Stimulated activated naive B cell treated with anti-CD40 and anti-IgM and Interleukin-4, amounts not matched to agents 10 μg/mL and 1 μg/mL and 100 μg/mL, for 72 hours (primary cell): ENCODE results near the gene THBD.

Experiments
- ATAC-seq, 2 donors: fragments of 150-1000 bp; cut with Tn5 transposase; replicated peaks; 2 replicates each; pipeline ENCODE4 v1.10.0; 2021; ENCODE audit warnings: moderate library complexity in 1 of 2
- DNase-seq: peaks from one replicate; pipeline ENCODE4 v3.0.0; 2021
- H3K27ac Mint-ChIP-seq: one replicate; pipeline ENCODE4 v1.8.0; 2022; ENCODE audit warnings: mild to moderate bottlenecking, mixed read lengths
- H3K27me3 Mint-ChIP-seq, 2 donors: one replicate each; pipeline ENCODE4 v1.8.0; 2022; ENCODE audit warnings: mixed read lengths in 2 of 2
- H3K36me3 Mint-ChIP-seq, 2 donors: one replicate each; pipeline ENCODE4 v1.8.0; 2022; ENCODE audit warnings: mixed read lengths in 2 of 2, mild to moderate bottlenecking in 1 of 2
- H3K4me1 Mint-ChIP-seq, 2 donors: one replicate each; pipeline ENCODE4 v1.8.0; 2022; ENCODE audit warnings: mixed read lengths in 2 of 2, mild to moderate bottlenecking in 1 of 2
- H3K4me3 Mint-ChIP-seq, 2 donors: one replicate each; pipeline ENCODE4 v1.8.0; 2022; ENCODE audit warnings: mild to moderate bottlenecking in 2 of 2, mixed read lengths in 2 of 2, moderate library complexity in 1 of 2
- H3K9me3 Mint-ChIP-seq, 2 donors: one replicate each; pipeline ENCODE4 v1.8.0; 2022; ENCODE audit warnings: mixed read lengths in 2 of 2, mild to moderate bottlenecking in 1 of 2

The THBD gene

DNA sequence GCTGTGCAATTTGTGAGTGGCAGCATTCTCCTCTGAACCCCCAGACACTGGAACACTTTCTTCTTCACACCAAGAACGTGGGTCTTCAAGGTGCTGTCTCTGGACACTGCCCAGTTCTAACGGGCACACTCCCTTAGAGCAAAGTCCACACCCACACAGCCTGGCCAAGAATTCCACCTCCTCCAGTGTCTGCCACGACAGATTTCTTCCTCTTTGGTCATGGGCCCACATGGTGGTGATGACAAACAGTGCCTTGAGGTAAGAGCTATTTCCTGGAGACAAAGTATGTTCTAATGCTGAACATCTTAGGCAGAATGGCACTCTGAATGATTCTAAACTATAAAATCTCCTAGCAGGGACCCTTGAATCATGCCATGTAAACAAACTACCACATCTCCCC, 39.8 kb downstream of the THBD start:
- no peak overlapping the region for H3K27ac Mint-ChIP-seq
- no peak overlapping the region for H3K4me3 Mint-ChIP-seq
- no peaks in the 10 kb centered on the region for H3K36me3 Mint-ChIP-seq
- H3K27me3 Mint-ChIP-seq: no peaks in the 10 kb centered on the region
- ATAC-seq (no peak), DNase-seq (no peak)
- no peaks in the 10 kb centered on the region for H3K9me3 Mint-ChIP-seq
- no peaks in the 10 kb centered on the region for H3K4me1 Mint-ChIP-seq

DNA sequence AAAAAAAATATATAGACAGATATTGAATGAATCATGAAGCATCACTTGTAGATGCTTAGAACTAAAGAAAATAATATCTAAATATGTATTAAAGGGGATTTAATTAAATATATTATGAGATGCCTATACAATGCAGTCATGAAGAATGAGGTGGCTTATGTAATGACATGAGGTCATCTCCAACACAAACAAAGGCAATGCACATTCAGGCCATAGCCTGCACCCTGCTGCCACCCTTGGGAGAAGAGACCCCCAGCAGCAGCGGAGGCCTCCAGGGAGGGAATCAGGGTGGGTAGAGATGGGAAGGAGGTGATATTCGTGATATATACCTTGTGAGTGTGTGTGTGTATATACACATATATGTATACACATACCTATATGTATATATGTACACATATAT, 40.8 kb downstream of the THBD start:
- H3K27ac Mint-ChIP-seq: no peak overlapping the region
- no peaks in the 10 kb centered on the region for H3K4me1 Mint-ChIP-seq
- H3K36me3 Mint-ChIP-seq: no peaks in the 10 kb centered on the region
- no peak overlapping the region for H3K4me3 Mint-ChIP-seq
- DNase-seq (no peak), ATAC-seq (no peak)
- H3K27me3 Mint-ChIP-seq: no peaks in the 10 kb centered on the region
- H3K9me3 Mint-ChIP-seq: no peaks in the 10 kb centered on the region

DNA sequence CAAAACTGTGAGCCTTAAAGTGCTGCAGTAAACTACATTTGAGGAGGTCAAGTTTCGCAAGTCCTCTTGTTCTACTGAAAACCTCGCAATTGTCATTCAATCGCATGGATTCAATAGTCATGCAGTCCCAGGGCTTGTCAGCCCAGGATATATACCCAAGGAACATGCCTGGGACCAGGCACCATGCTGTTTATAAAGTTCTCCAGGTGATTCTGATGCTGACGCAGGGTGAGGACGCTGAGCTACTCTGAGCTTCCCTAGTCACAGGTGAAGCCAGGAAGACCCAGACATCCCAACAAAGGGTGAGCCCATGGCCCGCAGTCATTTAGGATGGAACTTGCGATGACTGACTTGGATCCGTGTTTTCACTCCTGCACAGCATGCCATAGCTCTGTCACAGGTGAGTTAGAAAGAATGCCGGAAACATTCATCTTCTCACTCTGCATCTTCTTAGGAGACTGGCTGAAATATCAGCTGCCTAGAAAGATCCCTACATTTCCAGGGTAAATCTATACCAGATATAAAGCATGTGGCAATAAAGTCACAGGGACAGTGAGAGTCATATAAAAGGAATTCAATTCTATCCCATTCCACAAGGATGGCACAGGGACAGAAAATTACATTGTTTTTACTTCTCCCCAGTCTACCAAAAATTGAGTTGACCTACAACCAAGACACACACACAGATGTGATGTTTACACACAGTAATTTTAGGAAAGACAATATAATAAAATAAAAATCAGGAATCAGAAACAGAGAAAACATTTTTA, 41.4 kb downstream of the THBD start:
- Mint-ChIP-seq H3K36me3 (no peaks in the 10 kb centered on the region), H3K4me3 (no peak overlapping the region), H3K27ac (no peak overlapping the region), H3K4me1 (no peaks in the 10 kb centered on the region), H3K9me3 (no peaks in the 10 kb centered on the region), H3K27me3 (no peaks in the 10 kb centered on the region)
- DNase-seq (no peak), ATAC-seq (no peak)

DNA sequence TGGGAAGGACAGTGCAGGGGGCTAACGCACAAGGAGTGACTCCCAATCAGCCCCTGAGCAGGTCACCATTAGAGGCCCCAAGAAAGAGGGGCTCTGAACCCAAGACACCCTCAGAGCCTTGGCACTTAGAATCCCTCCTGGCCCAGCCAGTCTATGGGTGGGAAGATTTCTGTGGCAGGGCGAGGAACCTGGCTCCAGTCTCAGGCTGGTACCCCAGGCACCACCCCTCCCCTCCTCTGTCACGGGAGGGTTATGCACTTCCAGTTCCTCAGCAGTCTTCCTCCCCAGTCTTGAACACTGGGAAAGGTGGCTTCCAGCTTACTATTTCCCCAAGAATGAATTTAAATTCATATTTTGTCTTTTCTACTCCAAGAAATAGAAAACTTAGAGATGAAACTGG, 42.0 kb downstream of the THBD start:
- no peak overlapping the region for H3K4me3 Mint-ChIP-seq
- no peaks in the 10 kb centered on the region for H3K27me3 Mint-ChIP-seq
- no peaks in the 10 kb centered on the region for H3K4me1 Mint-ChIP-seq
- no peaks in the 10 kb centered on the region for H3K36me3 Mint-ChIP-seq
- H3K27ac Mint-ChIP-seq: no peak overlapping the region
- no peaks in the 10 kb centered on the region for H3K9me3 Mint-ChIP-seq
- no peak for DNase-seq
- ATAC-seq: no peak

DNA sequence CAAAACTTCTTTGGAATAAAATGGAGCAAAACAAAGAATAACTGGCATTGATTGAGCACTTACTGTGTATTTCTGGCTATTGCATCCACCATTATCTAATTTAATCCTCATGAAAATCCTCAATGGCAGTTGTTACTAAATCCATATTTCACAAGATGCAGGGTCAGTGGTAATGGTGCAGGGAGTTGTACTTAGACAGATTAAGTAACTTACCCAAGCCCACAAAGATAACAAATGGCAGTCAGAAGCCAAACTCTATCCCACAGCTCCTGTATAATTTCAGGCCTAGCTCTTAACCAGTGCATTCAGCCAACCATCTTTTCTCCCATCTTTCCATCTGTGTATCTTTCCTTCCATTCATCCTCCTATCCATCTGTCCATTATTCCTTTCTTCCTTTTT, 43.7 kb downstream of the THBD start:
- no peaks in the 10 kb centered on the region for H3K9me3 Mint-ChIP-seq
- DNase-seq (no peak), ATAC-seq (no peak)
- no peaks in the 10 kb centered on the region for H3K4me1 Mint-ChIP-seq
- peaks cover 3 to 5% of the 10 kb centered on the region in 2 donors for H3K27me3 Mint-ChIP-seq
- no peak overlapping the region for H3K4me3 Mint-ChIP-seq
- no peak overlapping the region for H3K27ac Mint-ChIP-seq
- H3K36me3 Mint-ChIP-seq: no peaks in the 10 kb centered on the region

DNA sequence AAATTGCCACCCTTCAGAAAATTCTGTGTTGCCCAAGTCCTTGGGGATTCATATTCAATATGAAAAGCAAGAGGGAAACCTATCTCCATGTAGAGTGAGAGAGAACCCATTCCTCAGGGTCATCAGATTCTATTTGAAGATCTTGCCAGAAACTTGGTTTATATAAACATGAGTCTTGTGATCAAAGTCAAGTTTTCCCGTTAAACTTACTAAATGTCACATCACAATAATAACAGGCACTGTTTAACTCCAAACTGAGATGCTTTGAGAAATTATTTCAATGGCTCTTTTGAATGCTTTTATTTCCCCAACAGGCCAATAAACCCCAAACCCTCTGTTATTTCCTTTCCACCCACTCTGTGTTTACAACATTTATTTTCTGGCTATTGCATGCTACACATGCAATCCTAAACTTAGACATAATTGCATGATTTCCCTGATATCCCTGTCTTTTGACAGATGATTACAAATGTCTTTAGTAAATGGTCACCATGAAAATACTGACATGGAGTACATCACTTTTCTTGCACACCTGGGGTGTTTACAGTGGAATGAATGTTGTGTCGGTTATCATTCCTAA, 45.5 kb downstream of the THBD start:
- Mint-ChIP-seq H3K9me3 (no peaks in the 10 kb centered on the region), H3K27ac (no peak overlapping the region), H3K36me3 (no peaks in the 10 kb centered on the region), H3K27me3 (peaks cover 3 to 5% of the 10 kb centered on the region in 2 donors), H3K4me1 (no peaks in the 10 kb centered on the region), H3K4me3 (no peak overlapping the region)
- ATAC-seq: no peak
- no peak for DNase-seq

DNA sequence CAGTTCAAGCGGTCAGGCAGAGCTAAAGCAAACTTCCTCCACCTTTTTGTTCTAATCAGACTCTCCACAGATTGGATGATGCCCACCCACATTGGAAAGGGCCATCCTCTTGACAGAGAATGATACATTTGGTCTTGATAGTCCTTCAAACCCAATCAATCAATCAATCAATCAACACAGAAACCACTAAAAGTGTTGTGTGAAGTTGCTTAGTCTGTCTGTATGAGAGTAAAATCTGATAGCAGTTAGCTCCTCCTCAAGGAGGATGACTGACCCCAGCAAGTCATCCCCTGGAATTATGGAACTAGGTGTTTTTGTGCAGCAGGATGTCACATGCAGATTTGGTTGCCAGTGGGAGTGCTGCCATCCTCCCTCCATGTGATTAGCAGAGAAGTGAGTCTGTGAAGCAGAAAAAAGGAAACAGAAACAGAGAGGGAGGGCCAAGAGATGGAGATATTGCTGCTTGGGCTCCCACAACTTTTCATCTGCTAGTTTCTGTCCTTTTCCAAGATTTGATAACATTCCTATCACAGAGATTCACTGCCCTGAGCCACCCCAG, 46.3 kb downstream of the THBD start:
- no peaks in the 10 kb centered on the region for H3K9me3 Mint-ChIP-seq
- H3K27ac Mint-ChIP-seq: no peak overlapping the region
- ATAC-seq (no peak), DNase-seq (no peak)
- no peak overlapping the region for H3K4me3 Mint-ChIP-seq
- peaks cover 3 to 5% of the 10 kb centered on the region in 2 donors for H3K27me3 Mint-ChIP-seq
- H3K4me1 Mint-ChIP-seq: no peaks in the 10 kb centered on the region
- no peaks in the 10 kb centered on the region for H3K36me3 Mint-ChIP-seq

DNA sequence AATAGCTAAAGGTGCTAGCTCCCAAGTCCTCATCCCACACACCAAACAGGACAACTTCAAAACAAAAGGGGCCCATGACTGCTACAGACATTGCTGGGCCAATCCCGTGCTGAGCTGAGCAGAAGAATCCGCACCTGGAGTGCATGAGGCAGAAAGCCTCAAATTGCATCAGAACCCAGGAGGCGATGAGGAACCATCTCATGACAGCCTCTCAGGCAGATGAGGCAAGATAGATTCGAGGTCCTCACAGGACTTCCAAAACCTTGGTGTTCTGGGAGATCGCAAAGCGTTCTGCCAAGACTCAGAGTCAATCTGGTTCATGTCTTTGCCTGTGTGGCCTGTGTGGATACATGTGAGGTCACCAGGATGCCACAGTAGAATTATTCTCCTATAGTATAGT, 47.2 kb downstream of the THBD start:
- ATAC-seq: no peak
- Mint-ChIP-seq H3K36me3 (no peaks in the 10 kb centered on the region), H3K4me3 (no peak overlapping the region), H3K4me1 (no peaks in the 10 kb centered on the region), H3K27ac (no peak overlapping the region), H3K27me3 (peaks cover 3 to 5% of the 10 kb centered on the region in 2 donors), H3K9me3 (no peaks in the 10 kb centered on the region)
- DNase-seq: no peak

DNA sequence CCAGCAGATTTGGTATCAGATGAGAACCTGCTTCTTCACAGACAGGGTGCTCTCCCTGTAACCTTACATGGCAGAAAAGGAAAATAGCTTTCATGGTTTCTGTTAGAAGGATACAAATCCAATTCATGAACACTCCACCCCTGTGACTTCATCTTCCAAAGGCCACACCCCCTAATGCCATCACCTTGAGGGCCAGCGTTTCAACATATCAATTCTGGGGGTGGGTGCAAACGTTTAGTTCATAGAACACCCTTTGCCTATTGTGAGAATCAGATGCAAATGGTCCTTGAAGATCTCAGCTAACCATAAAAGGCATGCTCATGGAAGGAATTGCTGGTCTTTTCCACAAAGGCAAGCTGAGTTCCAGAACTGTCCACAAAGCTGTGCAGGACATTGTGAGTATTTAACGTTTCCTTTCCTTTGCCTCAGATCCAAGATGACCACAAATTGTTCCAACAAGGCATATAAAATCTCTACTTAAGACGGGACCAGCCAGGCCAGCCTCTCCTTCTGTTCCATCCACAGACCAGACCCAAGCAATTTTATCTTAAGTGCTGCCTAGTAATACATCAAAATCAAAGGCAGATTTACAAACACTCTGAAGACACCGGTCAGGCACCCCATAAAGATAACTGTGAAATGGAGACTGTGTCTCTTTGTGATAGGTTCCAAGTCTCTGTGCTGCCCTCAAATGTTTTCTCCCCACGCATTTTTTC, 49.1 kb downstream of the THBD start:
- Mint-ChIP-seq H3K27ac (no peak overlapping the region), H3K36me3 (no peaks in the 10 kb centered on the region), H3K4me3 (no peak overlapping the region), H3K9me3 (no peaks in the 10 kb centered on the region), H3K4me1 (no peaks in the 10 kb centered on the region), H3K27me3 (peaks cover 3 to 5% of the 10 kb centered on the region in 2 donors)
- ATAC-seq (no peak), DNase-seq (no peak)

DNA sequence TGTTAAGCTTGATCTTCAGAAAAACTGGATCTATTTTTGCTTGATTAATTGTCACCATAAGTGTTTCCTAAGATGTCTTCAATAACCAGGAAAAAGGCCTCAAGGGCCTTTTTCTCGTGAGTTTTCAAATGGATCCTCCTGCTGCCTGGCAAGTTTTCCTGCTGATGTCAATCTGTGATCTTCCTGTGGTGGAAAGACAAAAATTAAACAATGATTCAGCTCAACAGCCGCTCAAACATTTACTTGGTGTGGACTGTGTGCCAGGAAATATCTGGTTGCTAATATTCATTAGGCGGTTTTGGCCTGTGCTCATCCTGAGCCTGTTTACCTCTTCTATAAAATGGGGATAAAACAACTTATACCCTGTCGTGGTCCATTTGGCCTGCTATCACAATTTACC, 49.7 kb downstream of the THBD start:
- Mint-ChIP-seq H3K27me3 (peaks cover 3 to 5% of the 10 kb centered on the region in 2 donors), H3K4me1 (no peaks in the 10 kb centered on the region), H3K9me3 (no peaks in the 10 kb centered on the region), H3K36me3 (no peaks in the 10 kb centered on the region), H3K27ac (no peak overlapping the region), H3K4me3 (no peak overlapping the region)
- DNase-seq (no peak), ATAC-seq (no peak)

DNA sequence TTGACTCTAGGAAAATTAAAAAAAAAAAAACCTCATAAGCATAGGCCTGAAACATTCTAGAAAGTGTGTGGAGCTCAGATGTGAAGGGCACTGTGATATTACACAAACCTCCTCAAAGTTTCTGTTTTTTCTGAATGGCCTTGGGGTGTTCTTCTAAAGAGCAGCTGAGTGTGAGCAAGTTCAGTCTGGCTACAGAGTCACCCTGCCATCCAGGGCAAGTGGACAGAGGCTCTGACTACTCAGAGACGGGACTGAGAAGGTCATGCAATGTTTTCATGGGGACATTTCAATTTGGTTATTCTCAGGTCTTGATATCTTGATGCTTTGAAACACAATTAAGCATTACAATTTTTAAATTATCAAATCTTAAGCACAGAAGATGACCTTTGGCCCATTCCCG, 51.0 kb downstream of the THBD start:
- H3K4me1 Mint-ChIP-seq: no peaks in the 10 kb centered on the region
- ATAC-seq (no peak), DNase-seq (no peak)
- H3K27ac Mint-ChIP-seq: no peak overlapping the region
- H3K4me3 Mint-ChIP-seq: no peak overlapping the region
- H3K36me3 Mint-ChIP-seq: no peaks in the 10 kb centered on the region
- H3K9me3 Mint-ChIP-seq: no peaks in the 10 kb centered on the region
- H3K27me3 Mint-ChIP-seq: peaks cover 3 to 5% of the 10 kb centered on the region in 2 donors

DNA sequence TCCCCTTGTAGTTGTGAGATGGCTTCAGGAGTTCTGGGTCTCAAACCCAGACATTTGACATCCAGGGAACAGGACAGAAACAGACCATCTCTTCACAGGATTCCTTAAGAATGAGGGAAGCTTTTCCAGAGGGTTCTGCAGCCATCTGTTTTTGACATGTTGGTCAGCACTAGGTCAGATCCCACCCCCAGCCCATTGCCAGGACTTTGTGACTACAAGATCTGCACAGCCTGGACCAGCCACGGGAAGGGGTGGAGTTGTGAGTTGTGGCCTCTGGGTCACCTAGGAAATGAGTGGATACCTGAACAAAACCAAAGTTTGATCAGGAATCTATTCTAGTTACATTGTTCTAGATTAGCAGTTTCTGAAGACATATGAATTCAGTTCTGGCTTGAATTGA, 53.5 kb downstream of the THBD start:
- Mint-ChIP-seq H3K27me3 (no peaks in the 10 kb centered on the region), H3K36me3 (no peaks in the 10 kb centered on the region), H3K9me3 (peaks cover 3 to 4% of the 10 kb centered on the region in 2 donors), H3K4me1 (no peaks in the 10 kb centered on the region), H3K4me3 (no peak overlapping the region), H3K27ac (no peak overlapping the region)
- DNase-seq (no peak), ATAC-seq (no peak)
